ENCODE results near the gene CYP26A1.
"Not testable (repeated sequence)": the region's sequence is repeated elsewhere in the genome, so short reads cannot be mapped to it uniquely, and the experiment has no call there.

Gene CYP26A1

GRCh38 chr10:93080350-93081046, 6.8 kb downstream of the CYP26A1 start:
- peak in 2 of 4 experiments; percentile 15 for DNase-seq

GRCh38 chr10:93081318-93081717, 7.6 kb downstream of the CYP26A1 start:
- DNase-seq = no peak

- DNase-seq = no peak
Measured at GRCh38 chr10:93081834-93082233, 8.1 kb downstream of the CYP26A1 start.

GRCh38 chr10:93083743-93084539, 10.2 kb downstream of the CYP26A1 start:
- no peak for DNase-seq

GRCh38 chr10:93085272-93085859, 11.7 kb downstream of the CYP26A1 start:
- no peak for DNase-seq

- DNase-seq = no peak
Measured at GRCh38 chr10:93086289-93086688, 12.6 kb downstream of the CYP26A1 start.

- DNase-seq = no peak
Measured at GRCh38 chr10:93087846-93088245, 14.2 kb downstream of the CYP26A1 start.

GRCh38 chr10:93088466-93088865, 14.8 kb downstream of the CYP26A1 start:
- no peak for DNase-seq

- DNase-seq = no peak
Measured at GRCh38 chr10:93090619-93091018, 16.9 kb downstream of the CYP26A1 start.

GRCh38 chr10:93091960-93092359, 18.3 kb downstream of the CYP26A1 start:
- DNase-seq = no peak

- DNase-seq = no peak
Measured at GRCh38 chr10:93095225-93095624, 21.5 kb downstream of the CYP26A1 start.

GRCh38 chr10:93096901-93097300, 23.2 kb downstream of the CYP26A1 start:
- no peak for DNase-seq

GRCh38 chr10:93097386-93097785, 23.7 kb downstream of the CYP26A1 start:
- no peak for DNase-seq

GRCh38 chr10:93098816-93099215, 25.1 kb downstream of the CYP26A1 start:
- DNase-seq = no peak

- DNase-seq = no peak
Measured at GRCh38 chr10:93099670-93100069, 26.0 kb downstream of the CYP26A1 start.

- DNase-seq = not testable (repeated sequence)
Measured at GRCh38 chr10:93101148-93101547, 27.5 kb downstream of the CYP26A1 start.

GRCh38 chr10:93103953-93104352, 30.3 kb downstream of the CYP26A1 start:
- no peak for DNase-seq

GRCh38 chr10:93106631-93107072, 33.0 kb downstream of the CYP26A1 start:
- no peak for DNase-seq

GRCh38 chr10:93110472-93111146, 36.9 kb downstream of the CYP26A1 start:
- no peak for DNase-seq

- no peak for DNase-seq
Measured at GRCh38 chr10:93113042-93113441, 39.3 kb downstream of the CYP26A1 start.

- peak; percentile 44 to 62 (median 56) for DNase-seq
Measured at GRCh38 chr10:93115661-93116383, 42.1 kb downstream of the CYP26A1 start.

GRCh38 chr10:93121311-93121710, 47.6 kb downstream of the CYP26A1 start:
- no peak for DNase-seq

- DNase-seq = no peak
Measured at GRCh38 chr10:93123766-93124165, 50.1 kb downstream of the CYP26A1 start.

All from activated CD4-positive, CD25-positive, alpha-beta regulatory T cell (primary cell).